Stimulated activated CD8-positive, alpha-beta memory T cell treated with anti-CD3 and anti-CD28 coated beads, Interleukin-7, amount 100 ng/mL, for 1 hour (primary cell): Measurements from ENCODE around the gene RRP7A.
"Not testable (repeated sequence)": the region's sequence is repeated elsewhere in the genome, so short reads cannot be mapped to it uniquely, and the experiment has no call there.

Source experiments
- DNase-seq, 2 donors: peaks; one replicate each; pipeline ENCODE4 v3.0.0-alpha.2; 2020; ENCODE audit warnings: low read depth in 2 of 2

Gene RRP7A

GRCh38 chr22:42499773-42500160 is 19.8 kb downstream of the RRP7A start:
- not testable (repeated sequence) for DNase-seq

DNA sequence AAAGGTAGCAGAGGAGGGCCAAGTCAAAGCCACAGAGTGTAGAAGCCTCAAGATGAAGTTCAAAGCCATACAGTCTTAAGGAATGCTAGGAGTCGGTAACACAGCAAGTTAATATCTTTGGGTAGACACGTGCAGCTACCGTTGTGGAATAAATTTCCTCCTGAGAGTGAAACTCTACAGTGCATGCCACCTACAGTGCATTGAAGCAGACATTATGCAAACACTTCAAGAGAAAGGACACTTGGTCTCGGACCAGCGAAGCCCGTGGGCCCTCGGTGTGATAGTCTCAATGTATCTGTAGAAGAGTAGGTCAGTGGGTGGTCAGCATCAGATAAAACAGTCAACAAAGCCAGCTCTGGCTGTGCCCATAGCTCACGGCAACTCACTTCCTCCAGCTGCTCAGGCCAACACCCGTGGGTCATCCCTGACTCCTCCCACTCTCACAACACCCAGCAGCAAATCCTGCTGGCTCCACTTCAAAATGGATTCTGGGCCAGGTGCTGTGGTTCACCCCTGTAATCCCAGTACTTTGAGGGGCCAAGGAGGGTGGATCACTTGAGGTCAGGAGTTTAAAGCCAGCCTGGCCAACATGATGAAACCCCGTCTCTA is 24.0 kb downstream of the RRP7A start:
- DNase-seq = not testable (repeated sequence)

DNA sequence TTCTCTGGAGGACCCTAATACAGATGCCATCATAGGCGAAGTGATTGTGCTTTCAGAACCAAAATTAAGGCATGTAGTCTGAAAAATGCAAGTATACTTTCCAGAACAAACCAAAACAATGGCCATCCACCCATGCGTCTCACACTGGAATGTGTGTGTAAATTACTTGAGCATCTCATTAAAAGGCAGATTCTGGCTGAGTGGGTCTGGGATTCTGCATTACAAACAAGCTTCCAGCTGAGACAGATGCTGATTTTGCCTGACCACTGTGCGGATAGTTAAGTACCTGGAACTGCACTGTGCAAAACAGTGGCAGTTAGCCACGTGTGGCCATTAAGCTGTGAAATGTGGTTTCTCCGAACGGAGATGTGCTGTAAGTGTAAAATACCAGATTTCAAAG is 26.2 kb downstream of the RRP7A start:
- no peak for DNase-seq

DNA sequence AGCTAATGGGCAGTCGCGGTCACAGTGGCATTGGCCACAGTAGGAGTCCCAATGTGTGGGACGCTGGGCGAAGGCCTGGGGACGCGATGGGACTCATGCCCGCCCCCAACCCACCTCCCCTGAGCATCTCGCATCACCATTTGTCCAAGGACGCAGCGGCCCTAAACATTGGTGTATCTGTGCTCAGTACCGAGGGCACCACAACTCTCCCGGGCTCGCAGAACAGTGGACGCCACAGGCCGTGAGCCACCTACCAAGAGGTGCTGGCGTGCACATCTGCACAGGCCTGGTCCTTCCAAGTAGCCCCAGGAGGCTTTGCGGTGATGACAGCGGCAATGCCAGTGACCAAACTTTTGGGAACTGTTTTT is 27.3 kb downstream of the RRP7A start:
- DNase-seq = no peak

- no peak for DNase-seq
Observed at GRCh38 chr22:42490243-42490832, 29.3 kb downstream of the RRP7A start.

DNA sequence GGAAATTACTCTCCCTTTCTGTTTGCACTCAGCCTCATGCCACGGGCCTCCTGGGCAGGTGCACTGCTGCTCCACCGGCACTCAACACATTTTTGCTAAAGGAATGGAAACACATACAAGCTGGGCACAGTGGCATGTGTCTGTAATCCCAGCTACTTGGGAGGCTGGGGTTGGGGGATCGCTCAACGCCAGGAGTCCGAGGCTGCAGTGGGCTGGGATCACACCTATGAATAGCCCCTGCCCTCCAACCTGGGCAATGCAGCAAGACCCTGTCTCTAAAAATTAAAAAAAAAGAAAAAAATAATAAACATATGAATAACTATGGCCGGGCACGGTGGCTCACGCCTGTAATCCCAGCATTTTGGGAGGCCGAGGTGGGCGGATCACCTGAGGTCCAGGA is 30.6 kb downstream of the RRP7A start:
- no peak for DNase-seq

GRCh38 chr22:42484506-42484905 is 35.1 kb downstream of the RRP7A start:
- DNase-seq = no peak

DNA sequence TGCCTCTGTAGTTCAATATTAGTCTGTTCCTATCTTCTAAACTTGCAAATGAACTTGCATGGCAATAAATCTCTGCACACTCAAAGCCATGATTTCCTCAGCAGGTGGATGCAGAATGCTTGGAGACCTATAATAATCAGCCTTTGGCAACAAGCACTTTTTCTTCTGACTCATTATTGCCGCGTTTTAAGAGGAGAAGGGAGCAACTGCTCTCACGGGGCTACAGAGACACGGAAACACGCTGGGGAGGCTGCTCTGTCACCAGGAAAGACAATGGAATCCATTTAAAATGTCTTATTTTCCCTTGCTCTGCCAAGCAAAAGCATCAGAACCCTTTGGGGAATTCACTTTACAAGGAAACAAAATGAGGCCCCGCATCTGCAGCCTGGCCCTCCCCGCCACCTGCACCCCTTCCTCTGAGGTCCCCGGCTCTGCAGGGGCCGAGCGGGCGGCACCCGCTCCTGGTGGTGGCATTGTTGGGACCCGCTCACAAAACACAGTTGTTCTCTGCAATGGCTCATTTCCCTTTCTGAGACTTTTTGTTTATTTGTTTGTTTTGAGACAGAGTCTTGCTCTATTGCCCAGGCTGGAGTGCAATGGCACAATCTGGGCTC is 35.9 kb downstream of the RRP7A start:
- not testable (repeated sequence) for DNase-seq

GRCh38 chr22:42475122-42475521 is 44.5 kb downstream of the RRP7A start:
- no peak for DNase-seq

- DNase-seq = no peak
Observed at GRCh38 chr22:42473484-42474193, 46.0 kb downstream of the RRP7A start.

DNA sequence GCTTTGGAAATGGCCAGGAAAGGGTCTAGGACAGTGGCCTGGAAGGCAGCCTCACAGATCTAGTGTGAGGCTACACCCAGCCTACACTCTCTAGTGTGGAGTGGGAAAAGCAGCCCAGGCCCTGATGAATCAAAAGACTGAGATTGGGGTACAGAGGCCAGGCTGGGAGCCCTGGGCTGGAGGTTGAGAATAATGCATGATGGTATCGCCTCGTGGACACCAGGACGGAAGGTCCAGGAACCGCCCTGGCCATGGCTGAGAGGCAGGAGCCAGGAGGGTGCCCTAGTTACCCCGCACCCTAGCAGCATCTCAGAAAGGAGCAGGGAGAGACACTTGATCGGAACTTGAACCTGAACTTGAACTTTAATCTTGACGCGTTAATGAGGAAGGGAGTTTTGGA is 46.9 kb downstream of the RRP7A start:
- no peak for DNase-seq

GRCh38 chr22:42471441-42471840 is 48.2 kb downstream of the RRP7A start:
- no peak for DNase-seq

- no peak for DNase-seq
Observed at GRCh38 chr22:42470366-42471082, 49.1 kb downstream of the RRP7A start.

DNA sequence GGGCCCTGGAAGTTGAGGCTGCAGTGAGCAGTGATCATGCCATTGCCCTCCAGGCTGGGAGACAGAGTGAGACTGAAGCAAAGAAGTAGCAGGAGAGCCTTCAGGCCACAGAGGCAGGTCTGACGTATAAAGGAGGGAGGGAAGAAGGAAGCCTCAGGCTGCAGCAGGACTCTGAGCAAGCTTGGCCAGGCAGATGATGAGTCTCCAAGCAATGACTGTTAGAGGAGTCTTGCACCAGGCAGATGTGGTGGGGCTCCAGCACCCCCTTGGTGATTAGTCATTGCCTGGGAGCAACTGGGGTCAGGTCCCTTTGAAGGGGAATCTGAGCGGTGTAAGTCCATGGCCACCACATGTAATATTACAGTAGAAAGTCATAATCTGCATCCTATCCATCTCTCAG is 50.8 kb downstream of the RRP7A start:
- DNase-seq = no peak

DNA sequence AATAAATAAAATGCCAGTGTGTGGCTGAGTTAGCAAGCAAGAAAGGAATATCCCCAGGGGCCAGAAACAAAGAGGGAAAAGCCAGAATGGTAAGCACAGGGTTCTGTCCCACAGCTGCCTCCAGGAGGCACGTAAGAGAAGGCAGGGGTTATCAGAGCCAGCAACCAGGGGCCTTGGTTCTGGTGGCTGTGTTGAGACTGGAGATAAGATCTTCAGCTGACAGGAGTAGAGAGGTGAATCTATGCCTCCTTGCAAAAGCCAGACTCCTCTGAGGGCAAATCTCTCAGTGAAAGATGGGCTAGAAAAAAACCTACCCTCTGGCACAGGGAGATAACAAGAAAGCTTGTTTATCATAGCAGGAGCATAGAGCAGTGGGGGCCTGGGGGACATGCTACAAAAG is 57.6 kb downstream of the RRP7A start:
- no peak for DNase-seq

DNA sequence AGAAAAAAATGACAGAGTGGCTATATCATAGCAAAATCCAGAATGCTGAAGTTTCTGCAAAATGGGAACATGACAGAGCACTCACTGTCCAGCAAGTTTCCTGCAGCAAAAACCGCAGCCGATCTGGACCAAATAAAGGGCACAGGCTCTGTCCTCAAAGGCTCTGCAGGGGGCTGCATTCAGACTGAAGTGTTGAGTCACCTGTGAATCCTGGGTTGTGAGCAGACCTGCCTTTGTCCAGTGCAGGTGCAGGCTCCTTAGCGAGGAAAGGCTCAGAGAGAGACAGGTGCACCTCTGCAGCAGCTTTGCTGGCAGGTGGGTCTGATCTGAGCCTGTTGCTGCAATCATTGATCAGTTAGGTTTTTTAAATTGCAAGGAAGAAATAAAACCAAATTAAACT is 58.1 kb downstream of the RRP7A start:
- DNase-seq = no peak
